ENCODE data around the gene GPC5.

DNA sequence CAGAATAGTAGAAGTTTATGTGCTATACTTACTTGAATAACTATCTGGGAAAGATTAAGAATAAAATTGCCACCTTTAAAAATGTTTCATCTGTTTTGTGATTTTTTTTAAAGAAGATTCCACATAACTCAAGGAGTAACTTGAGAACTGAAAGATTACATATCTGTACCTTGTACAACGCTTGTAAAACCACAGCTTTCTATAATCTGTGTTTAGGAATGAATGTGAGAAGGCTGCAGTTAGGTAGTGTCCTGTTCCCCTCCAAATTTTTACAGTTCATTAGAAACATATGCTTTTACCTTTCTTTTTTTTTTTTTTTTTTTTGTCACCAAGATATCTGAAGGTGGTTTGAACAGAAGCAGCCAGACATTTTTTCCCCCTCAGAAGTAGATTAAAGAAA lies 1515.4 kb downstream of the GPC5 start:
- no peak for TF ChIP-seq YY1 (tag by site-specific recombination; IDR thresholded peaks at IDR 0.05)
- no peak for TF ChIP-seq ZBTB17 (tag by site-specific recombination; IDR thresholded peaks at IDR 0.05)

All from HEK293 (cell line).